GM12864 (cell line): ENCODE measurements around the gene CDH4.

Experiments
- DNase-seq: peaks from one replicate; pipeline ENCODE4 v3.0.0-alpha.2; 2011; ENCODE audit warnings: low read depth
- H3K4me3 ChIP-seq: 2 replicates; pipeline ENCODE4 v1.5.1; 2011; ENCODE audit warnings: mild to moderate bottlenecking, low read depth, low read length, control low read depth
- CTCF ChIP-seq: IDR thresholded peaks from 2 replicates; pipeline ENCODE4 v1.5.1; 2011; ENCODE audit warnings: low read depth, mild to moderate bottlenecking, moderate library complexity, low read length, control low read depth, inconsistent platforms; ENCODE audit errors: missing control alignments

The CDH4 gene

DNA sequence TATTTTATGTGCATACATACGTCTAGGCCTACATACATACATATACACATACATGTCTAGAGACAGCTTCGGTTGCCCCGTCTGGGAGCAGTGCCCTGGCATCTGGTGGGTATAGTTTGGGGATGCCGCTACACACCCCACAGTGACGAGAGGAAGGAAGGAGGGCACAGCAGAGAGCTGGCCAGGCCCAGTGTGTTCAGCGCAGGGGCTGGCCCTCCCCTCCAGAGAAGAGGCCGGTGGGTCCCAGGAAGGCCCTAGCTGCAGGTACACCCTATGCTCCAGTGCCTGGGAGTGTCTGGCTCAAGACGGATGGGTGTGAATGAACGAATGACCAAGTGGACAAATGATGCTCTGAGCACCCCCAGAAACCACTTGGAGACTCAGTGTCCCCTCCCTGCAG lies 284.6 kb downstream of the CDH4 start:
- no peak for DNase-seq
- TF ChIP-seq CTCF = no peak
- no peak overlapping the region for H3K4me3 ChIP-seq

- TF ChIP-seq CTCF = no peak
- no peak for DNase-seq
- H3K4me3 ChIP-seq = no peak overlapping the region
Observed at GRCh38 chr20:61537239-61538182, 285.4 kb downstream of the CDH4 start.

DNA sequence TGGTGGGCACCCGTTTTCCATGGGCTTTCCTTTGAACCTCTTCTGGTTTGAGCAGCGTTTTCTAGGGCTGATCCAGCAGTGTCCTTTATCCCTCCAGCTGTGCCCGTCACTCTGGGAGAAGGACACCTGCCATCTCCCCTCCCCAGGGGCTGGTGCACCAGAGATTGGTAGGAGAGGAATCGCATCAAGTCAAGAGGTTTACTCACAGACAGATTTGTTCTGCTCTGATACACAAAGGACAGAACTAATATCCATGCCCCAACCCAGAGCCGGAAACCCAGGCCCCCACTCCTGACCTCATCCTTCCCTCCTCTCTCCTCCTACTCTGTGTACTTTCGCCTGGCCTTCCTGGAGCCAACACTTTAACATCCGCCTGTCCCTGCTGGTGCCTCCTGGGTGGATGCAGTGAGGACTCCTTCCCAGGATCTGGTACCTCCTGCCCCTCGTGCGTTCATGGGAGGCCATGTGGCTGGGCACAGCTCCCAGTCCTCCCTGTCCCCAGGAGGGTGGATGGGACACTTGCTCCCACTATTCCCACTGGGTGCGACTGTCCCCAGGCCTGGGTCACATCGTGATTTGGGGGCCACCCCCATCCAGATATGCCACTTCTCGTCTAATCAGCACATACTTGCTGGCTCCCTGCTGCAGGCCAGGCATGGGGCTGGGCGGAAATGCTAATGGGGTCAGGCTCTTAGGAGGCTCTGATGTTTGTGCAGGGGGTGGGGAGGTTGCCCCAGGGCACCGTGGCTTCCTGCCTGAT lies 286.3 kb downstream of the CDH4 start:
- DNase-seq = no peak
- H3K4me3 ChIP-seq = no peak overlapping the region
- TF ChIP-seq CTCF = no peak

DNA sequence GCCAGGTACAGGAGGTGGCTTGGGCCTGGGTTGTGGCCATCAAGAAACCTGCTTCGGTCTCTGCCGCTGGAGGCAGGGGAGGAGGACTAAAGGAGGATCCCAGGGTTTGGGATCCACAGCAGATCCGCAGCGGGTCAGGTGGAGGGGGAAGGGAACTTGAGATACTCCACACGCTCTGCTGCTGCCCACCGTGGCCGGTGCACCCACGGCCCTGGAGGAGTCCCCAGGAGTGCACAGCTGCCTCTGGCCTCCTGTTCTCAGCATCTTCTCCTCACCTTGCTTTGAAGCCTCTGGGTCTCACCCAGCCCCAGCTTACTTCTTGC lies 286.8 kb downstream of the CDH4 start:
- TF ChIP-seq CTCF = no peak
- no peak overlapping the region for H3K4me3 ChIP-seq
- no peak for DNase-seq

DNA sequence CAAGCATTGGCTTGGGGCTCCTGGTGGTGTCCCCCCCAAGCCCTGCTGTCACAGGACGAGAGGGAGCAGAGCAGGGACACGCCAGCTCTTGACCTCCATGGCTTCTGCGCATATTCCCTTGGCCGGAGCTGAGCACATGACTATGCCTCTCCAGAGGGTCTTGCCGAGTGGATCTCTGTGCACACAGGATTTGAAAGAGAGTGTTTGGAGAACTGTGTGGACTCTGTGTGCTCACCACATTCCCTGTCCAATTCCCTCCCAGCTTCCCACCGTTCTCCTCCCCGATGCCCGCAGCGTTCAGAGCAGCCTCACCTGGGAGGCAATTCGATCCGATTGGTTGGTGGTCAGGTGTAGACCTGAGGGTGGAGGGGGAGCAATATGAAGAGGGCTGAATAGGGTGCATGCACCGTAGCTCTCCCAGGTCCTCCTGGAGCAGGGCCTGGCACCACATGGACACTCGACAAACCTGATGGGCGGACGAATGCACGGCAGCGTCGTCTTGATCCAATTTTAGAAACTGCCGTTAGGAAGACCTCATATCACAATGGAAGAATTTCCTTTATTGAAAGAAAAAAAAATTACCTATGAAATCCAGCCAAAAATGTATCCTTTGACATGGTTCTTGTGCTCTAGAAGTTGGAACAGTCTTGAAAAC lies 287.8 kb downstream of the CDH4 start:
- no peak overlapping the region for H3K4me3 ChIP-seq
- no peak for TF ChIP-seq CTCF
- no peak for DNase-seq

- TF ChIP-seq CTCF = no peak
- H3K4me3 ChIP-seq = no peak overlapping the region
- DNase-seq = no peak
Observed at GRCh38 chr20:61541537-61541936, 289.5 kb downstream of the CDH4 start.
